Osteoblast (primary cell): ENCODE measurements around the gene FUT2. TPM values are rescaled to one million over a fixed set of nuclear protein-coding genes. Genes with fewer than 3 reads are reported as not detected.

Source experiments
- DNase-seq: peaks from one replicate; pipeline ENCODE4 v3.0.0; 2011; ENCODE audit warnings: low spot score, mixed read lengths; ENCODE audit not compliant: insufficient read length; ENCODE audit errors: missing footprints
- H2AFZ ChIP-seq: 2 replicates; pipeline ENCODE4 v1.6.0; 2011; ENCODE audit warnings: mild to moderate bottlenecking, low read length
- H3K27ac ChIP-seq: 2 replicates; pipeline ENCODE4 v1.5.1; 2011; ENCODE audit warnings: mild to moderate bottlenecking, low read depth, low read length, moderate library complexity
- H3K27me3 ChIP-seq: 2 replicates; pipeline ENCODE4 v1.6.0; 2012; ENCODE audit warnings: mild to moderate bottlenecking, control low read depth, inconsistent platforms, low read length, moderate library complexity; ENCODE audit not compliant: insufficient read depth
- H3K36me3 ChIP-seq: 2 replicates; pipeline ENCODE4 v1.5.1; 2011; ENCODE audit warnings: mild to moderate bottlenecking, low read length, control low read depth, moderate library complexity; ENCODE audit not compliant: insufficient read depth
- H3K4me1 ChIP-seq: 2 replicates; pipeline ENCODE4 v1.5.1; 2011; ENCODE audit warnings: mild to moderate bottlenecking, low read length, control low read depth, moderate library complexity; ENCODE audit not compliant: insufficient read depth
- H3K4me2 ChIP-seq: 2 replicates; pipeline ENCODE4 v1.6.0; 2011; ENCODE audit warnings: mild to moderate bottlenecking, low read length; ENCODE audit not compliant: insufficient read depth
- H3K4me3 ChIP-seq: fragments of 200-600 bp; sonication (generic); 3 replicates; pipeline ENCODE4 v1.5.1; 2012; ENCODE audit warnings: mild to moderate bottlenecking, low read length, inconsistent platforms; ENCODE audit not compliant: insufficient read depth
- H3K79me2 ChIP-seq: 2 replicates; pipeline ENCODE4 v1.6.0; 2012; ENCODE audit warnings: mild to moderate bottlenecking, low read length, control low read depth, inconsistent platforms; ENCODE audit not compliant: insufficient read depth
- H3K9me3 ChIP-seq: 2 replicates; pipeline ENCODE4 v1.5.1; 2011; ENCODE audit warnings: low read depth, low read length, control low read depth
- H4K20me1 ChIP-seq: 2 replicates; pipeline ENCODE4 v1.6.0; 2012; ENCODE audit warnings: mild to moderate bottlenecking, low read length, control low read depth; ENCODE audit not compliant: insufficient read depth
- total RNA-seq: library from RNA; depleted of rRNA; stranded (reverse); fragments of >200 nt; gene quantifications from 2 replicates; pipeline ENCODE4 v1.2.3, GENCODE V29; 2012
- TF ChIP-seq, protein P1 (sequence below): IDR thresholded peaks from 2 replicates; pipeline ENCODE4 v1.5.1; 2011; ENCODE audit warnings: mild to moderate bottlenecking, low read depth, low read length, moderate library complexity; ENCODE audit errors: extremely low read depth

FUT2 gene
- total RNA-seq, 1 donor: not detected

DNA sequence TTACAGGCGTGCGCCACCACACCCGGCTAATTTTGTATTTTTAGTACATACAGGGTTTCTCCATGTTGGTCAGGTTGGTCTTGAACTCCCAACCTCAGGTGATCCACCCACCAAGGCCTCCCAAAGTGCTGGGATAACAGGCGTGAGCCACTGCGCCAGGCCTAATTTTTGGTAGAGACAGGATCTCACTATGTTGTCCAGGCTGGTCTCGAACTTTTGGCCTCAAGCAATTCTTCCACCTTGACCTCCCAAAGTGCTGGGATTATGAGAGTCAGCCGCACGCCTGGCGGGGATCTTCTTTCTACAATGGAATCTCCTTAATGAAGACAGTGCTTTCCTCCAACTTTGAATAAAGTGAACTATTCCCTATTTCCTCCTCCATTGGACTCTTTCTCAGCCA lies 38.9 kb downstream of the FUT2 start:
- no peak for DNase-seq
- no peaks in the 10 kb centered on the region for H4K20me1 ChIP-seq
- no peaks in the 10 kb centered on the region for H3K79me2 ChIP-seq
- no peaks in the 10 kb centered on the region for H3K9me3 ChIP-seq
- TF ChIP-seq, protein P1, sequence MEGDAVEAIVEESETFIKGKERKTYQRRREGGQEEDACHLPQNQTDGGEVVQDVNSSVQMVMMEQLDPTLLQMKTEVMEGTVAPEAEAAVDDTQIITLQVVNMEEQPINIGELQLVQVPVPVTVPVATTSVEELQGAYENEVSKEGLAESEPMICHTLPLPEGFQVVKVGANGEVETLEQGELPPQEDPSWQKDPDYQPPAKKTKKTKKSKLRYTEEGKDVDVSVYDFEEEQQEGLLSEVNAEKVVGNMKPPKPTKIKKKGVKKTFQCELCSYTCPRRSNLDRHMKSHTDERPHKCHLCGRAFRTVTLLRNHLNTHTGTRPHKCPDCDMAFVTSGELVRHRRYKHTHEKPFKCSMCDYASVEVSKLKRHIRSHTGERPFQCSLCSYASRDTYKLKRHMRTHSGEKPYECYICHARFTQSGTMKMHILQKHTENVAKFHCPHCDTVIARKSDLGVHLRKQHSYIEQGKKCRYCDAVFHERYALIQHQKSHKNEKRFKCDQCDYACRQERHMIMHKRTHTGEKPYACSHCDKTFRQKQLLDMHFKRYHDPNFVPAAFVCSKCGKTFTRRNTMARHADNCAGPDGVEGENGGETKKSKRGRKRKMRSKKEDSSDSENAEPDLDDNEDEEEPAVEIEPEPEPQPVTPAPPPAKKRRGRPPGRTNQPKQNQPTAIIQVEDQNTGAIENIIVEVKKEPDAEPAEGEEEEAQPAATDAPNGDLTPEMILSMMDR: no peak
- peaks cover 25% of the 10 kb centered on the region for H3K27me3 ChIP-seq
- H3K4me1 ChIP-seq: no peaks in the 10 kb centered on the region
- H3K4me3 ChIP-seq: no peak overlapping the region
- H2AFZ ChIP-seq: no peak overlapping the region
- H3K36me3 ChIP-seq: no peaks in the 10 kb centered on the region
- no peak overlapping the region for H3K4me2 ChIP-seq
- H3K27ac ChIP-seq: no peak overlapping the region

DNA sequence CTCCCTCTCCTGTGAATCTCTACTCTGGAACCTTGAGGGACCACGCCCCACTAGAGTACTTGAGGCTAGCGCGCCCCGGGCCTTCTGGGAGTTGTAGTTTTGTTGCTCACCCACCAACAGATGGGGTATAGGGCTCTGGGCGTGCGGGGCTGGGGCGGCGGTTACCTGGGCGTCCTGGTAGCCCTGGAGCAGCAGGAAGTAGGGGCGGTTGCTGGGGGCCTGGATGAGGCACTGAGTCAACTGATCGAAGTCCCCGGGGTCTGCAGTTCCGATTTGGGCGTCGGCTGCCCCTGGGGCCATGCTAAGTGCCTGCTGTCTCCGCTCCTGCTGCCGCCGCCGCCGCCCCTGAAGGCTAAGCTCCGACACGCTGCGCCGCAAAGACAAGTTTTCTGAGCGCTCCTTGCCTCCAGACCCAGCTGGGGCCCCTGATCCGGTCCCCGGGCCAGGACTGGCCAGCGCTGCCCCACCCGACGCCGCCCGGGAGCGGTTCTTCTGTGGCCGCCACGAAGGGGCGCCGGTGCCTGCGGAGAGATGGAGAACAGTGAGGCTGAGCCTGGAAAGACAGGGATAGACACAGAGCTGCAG lies 39.4 kb downstream of the FUT2 start:
- H3K27ac ChIP-seq: no peak overlapping the region
- no peaks in the 10 kb centered on the region for H3K4me1 ChIP-seq
- H3K79me2 ChIP-seq: no peaks in the 10 kb centered on the region
- H2AFZ ChIP-seq: peak overlapping the region; percentile 29
- no peaks in the 10 kb centered on the region for H3K36me3 ChIP-seq
- no peaks in the 10 kb centered on the region for H4K20me1 ChIP-seq
- peak; percentile 82 for DNase-seq
- no peak overlapping the region for H3K4me3 ChIP-seq
- TF ChIP-seq, protein P1: no peak
- peaks cover 29% of the 10 kb centered on the region for H3K27me3 ChIP-seq
- H3K4me2 ChIP-seq: no peak overlapping the region
- H3K9me3 ChIP-seq: no peaks in the 10 kb centered on the region

DNA sequence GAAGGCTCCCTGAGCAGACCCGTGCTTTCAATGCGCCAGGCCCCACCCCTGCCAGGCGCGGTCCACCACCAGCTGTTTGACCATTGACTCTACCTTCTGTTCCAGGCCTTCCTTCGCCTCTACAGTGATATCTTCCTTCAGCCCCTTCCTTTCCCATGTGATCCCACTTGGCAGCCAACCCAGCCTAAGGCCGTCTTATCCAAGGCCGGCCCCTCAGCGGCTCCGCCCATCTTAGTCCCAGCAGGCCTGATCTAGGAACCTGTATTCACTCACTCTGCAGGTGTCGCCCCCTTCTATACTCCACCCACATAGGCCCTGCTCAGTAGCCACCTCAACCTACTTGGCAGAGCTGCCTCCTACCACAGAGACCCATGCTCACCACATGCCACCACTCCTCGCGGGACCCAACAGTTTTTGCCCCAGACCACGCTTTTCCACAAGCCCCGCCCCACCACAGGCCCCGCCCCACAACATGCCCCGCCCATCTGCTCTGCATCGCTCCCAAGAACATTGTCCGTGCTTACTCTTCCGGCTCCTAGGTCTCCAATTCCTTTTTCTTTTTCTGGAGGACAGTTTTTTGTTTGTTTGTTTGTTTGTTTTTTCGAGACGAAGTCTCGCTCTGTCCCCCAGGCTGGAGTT lies 41.7 kb downstream of the FUT2 start:
- H3K4me1 ChIP-seq: no peaks in the 10 kb centered on the region
- peaks cover 24% of the 10 kb centered on the region for H3K27me3 ChIP-seq
- H2AFZ ChIP-seq: no peak overlapping the region
- no peaks in the 10 kb centered on the region for H3K36me3 ChIP-seq
- DNase-seq: peak; percentile 72
- H3K9me3 ChIP-seq: no peaks in the 10 kb centered on the region
- TF ChIP-seq, protein P1: no peak
- H4K20me1 ChIP-seq: no peaks in the 10 kb centered on the region
- H3K4me2 ChIP-seq: no peak overlapping the region
- no peaks in the 10 kb centered on the region for H3K79me2 ChIP-seq
- no peak overlapping the region for H3K4me3 ChIP-seq
- H3K27ac ChIP-seq: no peak overlapping the region

DNA sequence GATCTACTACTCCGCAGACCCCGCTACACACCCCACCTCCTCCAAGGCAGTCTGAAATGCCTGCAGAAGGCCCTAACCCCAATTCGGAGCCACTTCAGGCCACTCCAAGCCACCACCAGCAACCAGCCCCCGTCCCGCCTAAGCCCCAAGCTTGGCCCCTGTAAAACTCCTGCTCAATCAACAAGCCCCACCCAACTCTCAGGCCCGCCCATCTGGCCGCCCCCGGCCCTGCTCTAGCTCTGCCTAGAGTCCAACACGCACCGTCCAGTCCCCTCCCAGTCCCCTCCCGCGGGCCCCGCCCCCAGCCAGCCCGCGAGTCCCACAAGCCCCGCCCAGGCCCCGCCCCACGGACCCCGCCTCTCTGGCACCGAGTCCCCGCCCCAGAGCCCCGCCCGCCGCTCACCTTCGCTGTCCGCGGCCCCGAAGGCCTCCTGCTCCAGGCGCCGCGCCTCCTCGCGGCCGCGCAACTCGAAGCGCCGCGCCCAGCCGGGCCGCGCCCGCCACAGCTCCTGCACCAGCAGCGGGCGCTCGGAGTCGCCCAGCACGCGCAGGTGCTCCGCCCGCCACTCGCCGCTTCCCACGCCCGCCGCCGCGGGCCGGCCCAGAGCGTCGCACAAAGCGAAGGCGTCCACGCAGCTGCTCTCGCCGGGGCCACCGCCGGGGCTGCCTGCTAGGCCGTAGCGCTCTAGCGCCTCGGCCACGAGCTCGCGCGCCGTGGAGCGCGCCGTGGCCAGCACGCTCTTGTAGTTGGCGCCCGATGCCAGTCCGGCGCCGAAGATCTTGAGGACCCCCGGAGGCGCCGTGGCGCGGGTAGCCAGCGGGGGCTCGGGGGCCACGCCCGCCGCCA lies 43.0 kb downstream of the FUT2 start:
- peak; percentile 96 for DNase-seq
- Histone ChIP-seq H3K27me3 (peaks cover 24% of the 10 kb centered on the region), H3K36me3 (no peaks in the 10 kb centered on the region), H3K4me2 (peak overlapping the region; percentile 51), H2AFZ (no peak overlapping the region), H3K27ac (no peak overlapping the region), H3K79me2 (no peaks in the 10 kb centered on the region), H3K4me3 (peak overlapping the region; percentile 39), H3K4me1 (no peaks in the 10 kb centered on the region), H4K20me1 (no peaks in the 10 kb centered on the region), H3K9me3 (no peaks in the 10 kb centered on the region)
- TF ChIP-seq, protein P1: no peak
